Mucosa of stomach (tissue), 1 donor: ENCODE results near the gene BAG1.

Source experiments
- H3K27me3 ChIP-seq: one replicate; pipeline ENCODE4 v1.7.0; 2013; ENCODE audit warnings: mild to moderate bottlenecking, low read length; ENCODE audit not compliant: control insufficient read depth, insufficient read depth
- H3K36me3 ChIP-seq: one replicate; pipeline ENCODE4 v1.7.0; 2013; ENCODE audit warnings: low read length; ENCODE audit not compliant: control insufficient read depth, insufficient read depth
- H3K4me1 ChIP-seq: one replicate; pipeline ENCODE4 v1.7.0; 2013; ENCODE audit warnings: mild to moderate bottlenecking, low read length; ENCODE audit not compliant: control insufficient read depth, insufficient read depth
- H3K4me3 ChIP-seq: one replicate; pipeline ENCODE4 v1.7.0; 2013; ENCODE audit warnings: low read length
- H3K9ac ChIP-seq: one replicate; pipeline ENCODE4 v1.7.0; 2013; ENCODE audit warnings: mild to moderate bottlenecking, low read length, moderate library complexity
- H3K9me3 ChIP-seq: one replicate; pipeline ENCODE4 v1.7.0; 2013; ENCODE audit warnings: mild to moderate bottlenecking, low read length, moderate library complexity; ENCODE audit not compliant: control insufficient read depth
- donor health status: Pancreatic carcinoma.

Gene BAG1

GRCh38 chr9:33222031-33222430 lies 42.5 kb downstream of the BAG1 start:
- peaks cover 9% of the 10 kb centered on the region for H3K4me1 ChIP-seq
- no peaks in the 10 kb centered on the region for H3K27me3 ChIP-seq
- H3K4me3 ChIP-seq: no peak overlapping the region
- H3K36me3 ChIP-seq: no peaks in the 10 kb centered on the region
- no peak overlapping the region for H3K9ac ChIP-seq
- no peaks in the 10 kb centered on the region for H3K9me3 ChIP-seq

GRCh38 chr9:33221568-33221884 lies 43.0 kb downstream of the BAG1 start:
- peaks cover 9% of the 10 kb centered on the region for H3K4me1 ChIP-seq
- no peaks in the 10 kb centered on the region for H3K27me3 ChIP-seq
- H3K36me3 ChIP-seq: no peaks in the 10 kb centered on the region
- H3K9me3 ChIP-seq: no peaks in the 10 kb centered on the region
- no peak overlapping the region for H3K9ac ChIP-seq
- no peak overlapping the region for H3K4me3 ChIP-seq

GRCh38 chr9:33220681-33221567 lies 43.6 kb downstream of the BAG1 start:
- peaks cover 9% of the 10 kb centered on the region for H3K4me1 ChIP-seq
- no peak overlapping the region for H3K4me3 ChIP-seq
- H3K9ac ChIP-seq: no peak overlapping the region
- no peaks in the 10 kb centered on the region for H3K27me3 ChIP-seq
- H3K36me3 ChIP-seq: no peaks in the 10 kb centered on the region
- no peaks in the 10 kb centered on the region for H3K9me3 ChIP-seq

- Histone ChIP-seq H3K4me3 (no peak overlapping the region), H3K9me3 (no peaks in the 10 kb centered on the region), H3K36me3 (no peaks in the 10 kb centered on the region), H3K27me3 (no peaks in the 10 kb centered on the region), H3K4me1 (peaks cover 34% of the 10 kb centered on the region), H3K9ac (no peak overlapping the region)
These were observed 52.7 kb downstream of the BAG1 start for GRCh38 chr9:33211695-33212393.

- Histone ChIP-seq H3K9ac (no peak overlapping the region), H3K9me3 (no peaks in the 10 kb centered on the region), H3K36me3 (no peaks in the 10 kb centered on the region), H3K4me1 (peaks cover 34% of the 10 kb centered on the region), H3K27me3 (no peaks in the 10 kb centered on the region), H3K4me3 (no peak overlapping the region)
These were observed 54.3 kb downstream of the BAG1 start for GRCh38 chr9:33210006-33210715.

- H3K9me3 ChIP-seq: no peaks in the 10 kb centered on the region
- H3K36me3 ChIP-seq: no peaks in the 10 kb centered on the region
- no peak overlapping the region for H3K9ac ChIP-seq
- no peaks in the 10 kb centered on the region for H3K27me3 ChIP-seq
- no peak overlapping the region for H3K4me3 ChIP-seq
- H3K4me1 ChIP-seq: peaks cover 34% of the 10 kb centered on the region
These were observed 55.1 kb downstream of the BAG1 start for GRCh38 chr9:33209394-33209793.

GRCh38 chr9:33202552-33203201 lies 61.8 kb downstream of the BAG1 start:
- H3K4me1 ChIP-seq: no peaks in the 10 kb centered on the region
- no peaks in the 10 kb centered on the region for H3K27me3 ChIP-seq
- H3K9me3 ChIP-seq: no peaks in the 10 kb centered on the region
- no peak overlapping the region for H3K9ac ChIP-seq
- H3K4me3 ChIP-seq: no peak overlapping the region
- H3K36me3 ChIP-seq: no peaks in the 10 kb centered on the region
